ENCODE data around the gene FAM236C.
"Not testable (repeated sequence)": the region's sequence is repeated elsewhere in the genome, so short reads cannot be mapped to it uniquely, and the experiment has no call there.

DNA sequence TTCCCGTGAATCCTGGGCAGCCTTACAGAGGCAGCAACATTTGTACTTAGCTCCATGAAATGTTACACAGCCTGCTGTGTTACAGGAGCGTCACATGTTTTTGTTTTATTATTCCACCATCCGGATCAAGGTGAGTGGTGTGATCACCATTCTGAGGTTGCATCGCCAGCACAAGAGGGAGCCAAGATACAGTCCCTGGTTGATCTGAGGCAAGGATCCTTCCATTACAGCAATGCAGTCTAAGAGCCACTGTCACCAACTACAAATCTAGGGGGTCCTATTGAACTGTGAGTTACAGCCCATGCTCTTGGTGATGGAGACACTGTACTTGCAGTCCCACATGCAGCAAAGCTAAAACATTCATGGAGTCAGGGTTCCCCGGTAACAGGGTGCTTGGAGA is 3.7 kb downstream of the FAM236C start:
- TF ChIP-seq POLR2A (IDR thresholded peaks at IDR 0.05; ENCODE audit: extremely low read depth, insufficient read length), result not testable (repeated sequence)
- TF ChIP-seq, protein P1, sequence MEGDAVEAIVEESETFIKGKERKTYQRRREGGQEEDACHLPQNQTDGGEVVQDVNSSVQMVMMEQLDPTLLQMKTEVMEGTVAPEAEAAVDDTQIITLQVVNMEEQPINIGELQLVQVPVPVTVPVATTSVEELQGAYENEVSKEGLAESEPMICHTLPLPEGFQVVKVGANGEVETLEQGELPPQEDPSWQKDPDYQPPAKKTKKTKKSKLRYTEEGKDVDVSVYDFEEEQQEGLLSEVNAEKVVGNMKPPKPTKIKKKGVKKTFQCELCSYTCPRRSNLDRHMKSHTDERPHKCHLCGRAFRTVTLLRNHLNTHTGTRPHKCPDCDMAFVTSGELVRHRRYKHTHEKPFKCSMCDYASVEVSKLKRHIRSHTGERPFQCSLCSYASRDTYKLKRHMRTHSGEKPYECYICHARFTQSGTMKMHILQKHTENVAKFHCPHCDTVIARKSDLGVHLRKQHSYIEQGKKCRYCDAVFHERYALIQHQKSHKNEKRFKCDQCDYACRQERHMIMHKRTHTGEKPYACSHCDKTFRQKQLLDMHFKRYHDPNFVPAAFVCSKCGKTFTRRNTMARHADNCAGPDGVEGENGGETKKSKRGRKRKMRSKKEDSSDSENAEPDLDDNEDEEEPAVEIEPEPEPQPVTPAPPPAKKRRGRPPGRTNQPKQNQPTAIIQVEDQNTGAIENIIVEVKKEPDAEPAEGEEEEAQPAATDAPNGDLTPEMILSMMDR (IDR thresholded peaks at IDR 0.05; ENCODE audit: low read depth, low read length), result not testable (repeated sequence)
- TF ChIP-seq, protein P2, sequence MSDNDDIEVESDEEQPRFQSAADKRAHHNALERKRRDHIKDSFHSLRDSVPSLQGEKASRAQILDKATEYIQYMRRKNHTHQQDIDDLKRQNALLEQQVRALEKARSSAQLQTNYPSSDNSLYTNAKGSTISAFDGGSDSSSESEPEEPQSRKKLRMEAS (IDR thresholded peaks at IDR 0.05; ENCODE audit: low read depth, low read length), result not testable (repeated sequence)

All from NB4 (cell line).